Measurements from ENCODE around the gene WWOX.
"Not testable (repeated sequence)": the region's sequence is repeated elsewhere in the genome, so short reads cannot be mapped to it uniquely, and the experiment has no call there.

The WWOX gene

GRCh38 chr16:78677181-78677731, 577.8 kb downstream of the WWOX start:
- no peak for DNase-seq (ENCODE audit: low read depth, low spot score)

GRCh38 chr16:78679546-78679945, 580.1 kb downstream of the WWOX start:
- DNase-seq (ENCODE audit: low read depth, low spot score): no peak

- DNase-seq (ENCODE audit: low read depth, low spot score): no peak
Measured at GRCh38 chr16:78681743-78682142, 582.3 kb downstream of the WWOX start.

- no peak for DNase-seq (ENCODE audit: low read depth, low spot score)
Measured at GRCh38 chr16:78684030-78684611, 584.7 kb downstream of the WWOX start.

DNA sequence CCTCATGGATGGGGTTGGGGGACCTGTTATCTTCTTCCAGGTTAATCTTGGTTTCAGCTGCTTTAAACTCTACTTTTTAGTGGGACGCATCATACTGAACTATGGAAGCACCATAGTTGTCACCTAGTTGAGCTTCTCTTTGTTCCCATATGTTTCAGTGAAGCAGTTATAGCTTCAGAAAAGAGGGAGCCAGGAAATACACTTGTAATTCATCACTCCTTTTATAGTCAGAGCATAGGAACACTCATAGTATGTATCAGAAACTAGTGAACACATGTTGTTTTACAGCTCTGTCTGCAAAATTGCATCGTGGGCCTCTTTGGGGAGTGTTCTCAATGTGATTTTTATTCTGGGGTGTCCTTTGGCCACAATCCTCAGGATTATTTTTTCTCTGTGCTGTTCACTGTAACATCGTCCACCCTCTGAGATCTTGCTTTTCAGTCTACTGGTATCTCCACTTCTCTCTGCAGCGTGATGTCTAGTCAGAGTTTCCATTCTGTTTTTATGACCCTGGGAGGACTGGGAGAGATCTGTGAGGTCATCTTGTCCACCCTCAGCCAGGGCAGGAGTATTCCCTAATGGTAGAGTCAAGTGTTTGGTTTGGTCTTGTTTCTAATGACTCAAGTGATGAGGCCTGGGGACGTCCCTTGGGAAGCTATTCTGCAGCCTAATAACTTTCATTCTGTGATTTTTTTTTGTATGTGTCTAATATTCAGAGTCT, 585.4 kb downstream of the WWOX start:
- DNase-seq (ENCODE audit: low read depth, low spot score): no peak

DNA sequence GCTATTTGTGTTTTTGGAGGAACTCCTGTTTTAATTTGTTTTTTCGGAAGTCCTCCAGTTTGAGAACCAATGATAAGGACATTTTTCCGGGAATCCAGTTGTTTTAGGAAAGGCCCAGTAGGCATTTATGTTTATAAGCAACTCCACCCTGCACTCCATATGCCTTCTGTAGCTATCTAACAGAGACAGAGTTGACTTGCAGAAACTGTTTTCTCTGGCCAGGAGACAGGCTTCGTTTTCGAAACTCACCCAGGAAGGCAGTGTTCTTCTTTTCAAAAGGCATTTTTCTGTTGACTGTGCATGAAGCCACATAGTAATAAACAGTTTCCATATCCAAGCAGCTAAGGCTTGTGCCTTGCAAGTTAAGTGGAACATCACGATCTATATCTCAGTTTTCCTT, 587.1 kb downstream of the WWOX start:
- no peak for DNase-seq (ENCODE audit: low read depth, low spot score)

DNA sequence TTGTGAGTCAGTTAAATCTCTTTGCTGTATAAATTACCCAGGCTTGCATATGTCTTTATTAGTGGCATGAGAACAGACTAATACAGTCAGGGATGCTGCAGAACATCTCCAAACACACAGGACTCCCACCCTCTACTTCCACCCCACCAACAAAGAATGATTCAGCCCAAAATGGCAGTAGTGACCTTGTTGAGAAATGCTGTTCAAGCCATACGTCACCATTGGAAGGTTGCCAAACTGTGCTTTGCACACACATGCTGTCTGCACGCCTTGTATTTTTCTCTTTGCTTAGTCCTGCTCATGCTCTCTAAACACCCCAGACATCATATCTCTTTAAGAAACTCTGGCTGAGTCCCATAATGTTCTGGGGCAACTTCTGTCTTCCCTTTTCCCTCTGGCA, 589.6 kb downstream of the WWOX start:
- no peak for DNase-seq (ENCODE audit: low read depth, low spot score)

DNA sequence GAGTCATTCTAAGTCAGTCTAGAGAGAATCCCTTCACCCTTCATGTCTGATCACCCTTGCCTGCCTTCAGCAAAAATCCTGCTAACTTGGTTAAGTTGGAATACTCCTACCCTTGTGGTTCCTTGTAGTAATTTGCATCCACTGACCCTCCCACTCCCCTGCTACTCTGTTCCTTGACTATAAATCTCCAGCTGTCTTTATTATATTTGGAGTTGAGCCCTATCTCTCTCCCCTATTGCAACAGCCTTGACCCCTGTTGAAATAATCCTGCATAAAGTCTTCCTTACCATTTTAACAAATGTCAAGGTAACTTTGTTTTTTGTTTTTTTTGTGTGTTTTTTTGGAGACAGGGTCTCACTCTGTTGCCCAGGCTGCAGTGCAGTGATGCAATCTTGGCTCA, 590.1 kb downstream of the WWOX start:
- DNase-seq (ENCODE audit: low read depth, low spot score): no peak

GRCh38 chr16:78690510-78690909, 591.1 kb downstream of the WWOX start:
- DNase-seq (ENCODE audit: low read depth, low spot score): no peak

GRCh38 chr16:78691746-78692145, 592.3 kb downstream of the WWOX start:
- not testable (repeated sequence) for DNase-seq (ENCODE audit: low read depth, low spot score)

- no peak for DNase-seq (ENCODE audit: low read depth, low spot score)
Measured at GRCh38 chr16:78693496-78693895, 594.0 kb downstream of the WWOX start.

DNA sequence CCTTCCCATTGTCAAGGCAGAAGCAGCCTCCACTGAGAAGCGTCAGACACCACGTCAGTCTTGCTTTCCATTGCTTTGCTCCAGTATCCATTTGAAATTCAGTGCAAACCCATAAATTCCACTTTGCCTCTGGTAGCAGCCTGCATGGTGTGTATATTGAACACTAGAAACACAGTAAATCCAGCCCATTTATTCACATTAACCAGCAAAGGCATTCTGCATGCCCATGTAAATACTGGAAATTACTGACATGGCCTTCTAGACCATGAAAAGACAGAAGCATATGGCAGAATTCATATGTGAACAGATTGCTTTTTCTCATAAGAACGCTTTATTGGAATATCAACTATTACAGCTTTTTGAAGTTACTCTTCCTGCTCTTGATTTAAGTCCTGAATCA, 595.0 kb downstream of the WWOX start:
- no peak for DNase-seq (ENCODE audit: low read depth, low spot score)

DNA sequence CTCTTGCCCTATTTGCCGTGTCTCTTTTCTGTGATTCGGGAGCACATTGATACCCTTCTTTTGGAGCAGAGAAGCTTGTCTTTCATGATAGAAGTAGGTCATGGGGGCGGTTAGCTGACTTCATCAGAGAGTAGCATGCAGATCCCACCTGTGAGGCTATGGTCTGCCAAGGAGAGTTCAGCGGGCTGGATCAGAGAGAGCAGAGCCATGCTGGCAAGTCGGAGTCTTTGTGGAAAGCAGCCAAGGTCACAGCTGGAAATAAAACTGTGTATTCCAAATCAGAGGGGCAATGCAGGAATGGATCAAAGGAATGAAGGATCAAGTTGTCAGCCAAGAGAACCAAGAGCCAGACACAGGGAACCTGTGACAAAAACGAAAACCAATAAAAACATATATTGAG, 595.9 kb downstream of the WWOX start:
- DNase-seq (ENCODE audit: low read depth, low spot score): no peak

DNA sequence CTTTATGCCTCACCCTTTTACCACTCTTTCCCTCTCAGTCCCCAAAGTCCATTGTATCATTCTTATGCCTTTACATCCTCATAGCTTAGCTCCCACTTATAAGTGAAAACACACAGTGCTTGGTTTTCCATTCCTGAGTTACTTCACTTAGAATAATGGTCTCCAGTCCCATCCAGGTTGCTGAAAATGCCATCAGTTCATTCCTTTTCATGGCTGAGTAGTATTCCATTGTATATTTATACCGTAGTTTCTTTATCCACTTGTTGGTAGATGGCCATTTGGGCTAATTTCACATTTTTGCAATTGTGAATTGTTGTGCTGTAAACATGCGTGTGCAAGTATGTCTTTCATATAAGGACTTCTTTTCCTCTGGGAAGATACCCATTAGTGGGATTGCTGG, 597.3 kb downstream of the WWOX start:
- no peak for DNase-seq (ENCODE audit: low read depth, low spot score)

DNA sequence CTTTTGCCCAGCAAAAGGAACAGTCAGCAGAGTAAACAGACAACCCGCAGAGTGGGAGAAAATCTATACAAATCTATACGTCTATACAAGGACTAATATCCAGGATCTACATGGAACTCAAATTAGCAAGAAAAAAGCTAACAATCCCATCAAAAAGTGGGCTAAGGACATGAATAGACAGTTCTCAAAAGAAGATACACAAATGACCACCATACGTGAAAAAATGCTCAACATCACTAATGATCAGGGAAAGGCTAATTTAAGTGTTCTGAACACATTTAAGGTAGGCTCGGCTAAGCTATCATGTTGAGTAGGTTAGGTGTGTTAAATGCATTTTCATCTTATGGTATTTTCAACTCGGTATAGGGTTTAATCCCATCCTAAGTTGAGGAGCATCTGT, 598.0 kb downstream of the WWOX start:
- no peak for DNase-seq (ENCODE audit: low read depth, low spot score)

DNA sequence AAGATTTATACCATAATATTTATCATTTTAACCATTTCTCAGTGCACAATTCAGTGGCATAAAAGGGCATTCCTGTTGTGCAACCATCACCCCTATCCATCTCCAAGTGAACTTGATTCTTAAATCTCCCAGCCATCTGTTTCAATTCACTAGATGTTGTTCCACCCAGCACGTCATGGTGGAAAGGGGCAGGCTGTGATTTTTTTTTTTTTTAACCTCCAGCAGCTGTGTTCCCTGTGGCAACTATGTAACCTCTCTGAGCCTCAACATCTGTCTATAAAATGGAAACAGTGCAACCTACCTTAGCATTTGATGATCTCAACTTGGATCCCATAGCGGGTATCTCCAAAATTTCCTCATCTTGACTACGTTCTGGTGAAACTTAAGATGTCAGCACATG, 604.5 kb downstream of the WWOX start:
- DNase-seq (ENCODE audit: low read depth, low spot score): no peak

DNA sequence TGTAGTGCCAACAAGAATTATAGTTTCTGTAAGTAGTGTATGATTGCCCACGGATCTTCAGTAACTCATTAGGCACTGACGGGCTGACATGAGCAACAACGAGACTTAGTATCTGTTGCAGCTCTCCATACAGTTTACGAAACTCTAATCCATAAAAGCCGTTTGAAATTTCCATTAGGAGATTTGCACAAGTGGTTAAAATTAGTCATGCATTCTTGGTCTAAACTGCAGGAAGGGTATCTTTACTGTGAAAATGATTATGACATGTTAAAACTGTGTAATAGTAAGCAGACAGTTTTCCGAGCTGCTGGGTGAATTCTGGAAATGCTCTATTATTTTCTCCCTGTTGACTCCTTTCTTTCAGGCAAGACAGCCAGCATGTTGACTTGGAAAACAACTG, 605.0 kb downstream of the WWOX start:
- no peak for DNase-seq (ENCODE audit: low read depth, low spot score)

DNA sequence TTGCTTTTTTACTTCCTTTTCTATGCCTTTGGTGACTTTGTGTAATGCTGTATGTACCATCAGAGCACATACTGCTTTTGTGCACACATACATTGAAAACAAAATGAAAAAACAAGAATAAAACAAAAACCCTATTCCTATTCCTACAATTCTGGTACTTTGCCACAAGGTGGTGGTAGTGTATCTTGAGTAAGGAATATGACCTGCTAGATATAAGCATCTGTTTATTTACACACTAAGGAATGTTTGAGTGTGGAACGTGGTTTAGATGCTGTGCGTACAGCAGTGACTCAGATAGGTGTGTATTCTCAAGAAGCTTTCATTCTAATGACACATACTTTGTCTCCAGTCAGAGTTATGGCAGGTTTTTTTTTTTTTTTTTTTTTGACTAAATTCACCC, 606.2 kb downstream of the WWOX start:
- DNase-seq (ENCODE audit: low read depth, low spot score): no peak

DNA sequence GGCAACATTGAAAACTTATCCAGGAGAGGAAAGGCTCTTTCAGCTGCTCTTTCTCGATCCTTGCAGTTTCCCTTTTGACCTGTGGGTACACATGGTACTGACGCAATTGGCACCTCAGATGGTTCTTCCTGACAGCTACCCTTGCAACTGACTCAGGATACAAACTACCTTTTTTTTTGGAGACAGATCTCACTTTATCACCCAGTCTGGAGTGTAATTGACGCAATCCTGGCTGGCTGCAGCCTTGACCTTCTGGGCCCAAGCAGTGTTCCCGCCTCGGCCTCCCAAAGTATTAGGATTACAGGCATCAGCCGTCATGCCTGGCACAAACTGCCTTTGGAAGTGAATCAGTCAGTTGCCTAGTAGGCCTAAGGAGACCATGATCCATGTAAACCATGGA, 607.2 kb downstream of the WWOX start:
- no peak for DNase-seq (ENCODE audit: low read depth, low spot score)

- DNase-seq (ENCODE audit: low read depth, low spot score): no peak
Measured at GRCh38 chr16:78709137-78709884, 609.9 kb downstream of the WWOX start.

GRCh38 chr16:78715106-78715505, 615.7 kb downstream of the WWOX start:
- DNase-seq (ENCODE audit: low read depth, low spot score): no peak

DNA sequence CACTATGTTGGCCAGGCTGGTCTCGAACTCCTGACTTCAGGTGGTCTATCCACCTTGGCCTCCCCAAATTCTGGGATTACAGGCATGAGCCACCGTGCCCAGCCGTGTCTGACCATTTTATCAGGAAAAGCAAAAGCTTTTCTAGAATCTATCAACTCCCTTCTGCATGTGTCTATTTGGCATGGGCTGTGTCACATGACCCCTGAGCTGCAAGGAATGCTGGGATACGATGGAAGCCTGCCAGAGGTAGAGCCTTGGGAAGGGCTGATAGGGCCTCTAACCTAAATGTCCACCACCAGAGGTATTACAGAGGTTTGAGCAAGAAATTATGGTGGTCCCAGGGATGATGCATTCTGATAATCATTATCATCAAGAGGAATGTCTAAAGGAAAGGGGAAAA, 616.2 kb downstream of the WWOX start:
- no peak for DNase-seq (ENCODE audit: low read depth, low spot score)

GRCh38 chr16:78718141-78718540, 618.7 kb downstream of the WWOX start:
- DNase-seq (ENCODE audit: low read depth, low spot score): no peak
